HG03135 (cell line): ENCODE results near the gene KRT6C.
"Not testable (repeated sequence)": the region's sequence is repeated elsewhere in the genome, so short reads cannot be mapped to it uniquely, and the experiment has no call there.

Experiments
- ATAC-seq: cut with Tn5 transposase; IDR thresholded peaks from one replicate; pipeline ENCODE4 v1.9.1; 2021; ENCODE audit warnings: mild to moderate bottlenecking, moderate library complexity; ENCODE audit not compliant: unreplicated experiment

Gene KRT6C

GRCh38 chr12:52500574-52500973, 27.0 kb upstream of the KRT6C start:
- ATAC-seq, result not testable (repeated sequence)

DNA sequence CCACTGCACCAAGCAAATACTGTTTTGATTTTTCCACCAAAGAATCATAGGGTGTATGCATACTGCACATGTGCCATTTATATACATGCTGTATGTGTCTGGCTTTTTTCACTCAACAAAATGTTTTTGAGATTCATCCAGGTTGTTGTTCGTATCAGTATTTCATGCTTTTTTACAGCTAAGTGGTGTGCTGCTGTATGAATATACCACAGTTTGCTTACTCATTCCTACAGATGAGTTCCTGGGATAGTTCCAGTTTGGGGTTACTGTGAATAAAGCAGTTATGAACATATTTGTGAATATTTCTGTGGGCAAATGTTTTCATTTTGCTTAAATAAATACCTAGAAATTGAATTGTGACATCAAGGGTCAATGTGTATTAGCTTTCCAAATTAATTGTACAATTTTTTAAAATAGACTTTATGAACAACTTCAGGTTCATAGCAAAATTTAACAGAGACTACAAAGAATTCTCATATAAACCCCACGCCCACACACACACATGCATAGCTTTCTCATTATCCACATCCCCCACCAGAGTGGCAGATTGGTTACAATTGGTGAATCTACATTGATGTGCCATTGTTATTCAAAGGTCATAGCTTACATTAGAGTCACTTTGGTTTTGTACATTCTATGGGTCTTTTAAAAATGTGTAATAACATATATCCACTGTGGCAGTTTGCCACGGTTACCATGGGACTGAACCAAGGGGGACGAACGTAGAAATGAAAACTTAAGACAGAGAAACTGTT, 26.4 kb upstream of the KRT6C start:
- no peak for ATAC-seq

GRCh38 chr12:52498946-52499345, 25.3 kb upstream of the KRT6C start:
- no peak for ATAC-seq

GRCh38 chr12:52497975-52498374, 24.4 kb upstream of the KRT6C start:
- no peak for ATAC-seq

DNA sequence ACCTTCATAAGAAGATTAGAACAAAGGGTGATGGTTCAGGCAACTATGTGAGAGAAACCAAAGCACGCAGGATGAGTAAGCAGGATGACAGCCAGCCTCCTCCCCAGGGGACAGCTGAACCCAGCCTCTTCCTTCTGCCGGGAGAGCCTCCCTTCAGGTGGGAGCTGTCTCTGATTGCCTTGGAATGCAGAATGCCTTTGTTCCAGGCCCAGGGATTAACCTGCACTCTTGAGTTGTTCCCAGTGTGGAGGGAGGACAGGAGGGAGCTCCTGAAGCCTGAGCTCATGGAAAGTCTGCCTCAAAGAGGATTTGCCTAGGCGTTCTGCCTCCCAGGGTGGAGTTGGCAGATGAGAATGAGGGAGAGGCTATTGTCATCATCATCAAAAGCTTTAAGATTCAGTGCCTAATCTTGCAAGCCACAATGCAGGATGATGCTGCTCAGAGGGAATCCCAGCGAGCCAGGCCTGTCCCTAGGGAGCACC, 23.0 kb upstream of the KRT6C start:
- no peak for ATAC-seq

- ATAC-seq, result no peak
These were observed 22.4 kb upstream of the KRT6C start for GRCh38 chr12:52496054-52496453.

DNA sequence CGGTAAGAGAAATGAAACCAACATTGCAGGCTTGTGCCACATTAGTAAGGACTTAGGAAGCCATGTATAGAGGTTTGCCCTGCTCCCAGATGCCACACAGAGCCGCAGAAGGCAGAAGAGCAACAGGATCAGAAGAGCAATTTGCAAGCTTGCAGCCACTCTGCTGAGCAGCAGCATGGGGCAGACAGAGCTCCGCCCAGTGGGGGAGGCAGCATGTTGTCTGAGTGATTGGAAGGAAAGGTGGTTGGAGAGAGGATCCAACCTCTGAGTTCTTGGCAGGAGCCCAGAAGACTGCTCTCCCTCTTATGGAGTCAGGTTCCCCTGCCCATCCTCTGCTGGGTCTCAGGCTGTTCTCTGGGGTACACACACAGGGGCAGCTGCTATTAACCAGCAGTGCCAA, 21.8 kb upstream of the KRT6C start:
- ATAC-seq, result no peak

DNA sequence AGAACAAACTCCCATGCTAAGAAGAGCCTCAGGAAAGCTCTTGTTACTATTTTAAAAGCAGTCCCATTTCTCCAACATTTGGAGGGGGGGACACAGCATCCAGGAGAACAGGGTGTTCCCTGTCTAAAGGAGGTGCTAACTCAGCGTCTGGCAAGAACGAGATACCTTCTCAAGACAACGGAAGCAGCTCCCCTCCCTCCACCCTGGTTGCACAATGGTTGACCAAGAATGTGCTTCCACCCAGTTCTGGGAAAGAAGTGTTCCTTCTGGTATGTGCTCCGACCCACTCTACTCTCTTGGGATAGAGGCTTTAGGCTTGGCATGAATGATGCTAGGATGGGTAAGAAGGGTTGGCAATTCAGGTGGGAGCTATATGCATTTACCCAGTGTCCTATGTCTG, 20.9 kb upstream of the KRT6C start:
- no peak for ATAC-seq

DNA sequence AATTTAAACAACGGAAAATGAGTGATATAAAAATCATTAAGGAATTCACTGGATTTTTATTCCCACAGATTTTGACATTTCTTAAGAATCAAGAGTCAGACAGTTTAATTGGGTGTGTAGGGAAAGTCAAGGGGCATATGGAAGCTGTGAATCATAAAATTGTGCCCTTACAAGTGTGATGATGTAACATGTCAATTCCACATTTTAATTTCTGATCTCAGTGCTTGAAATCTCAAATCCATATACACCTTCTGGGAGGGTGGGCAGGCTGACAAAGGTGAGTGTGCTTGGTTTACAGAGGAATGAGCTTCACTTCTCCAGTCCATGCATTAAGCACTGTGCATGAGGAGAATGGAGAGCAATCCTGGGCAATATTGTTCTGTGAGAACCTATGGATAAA, 20.5 kb upstream of the KRT6C start:
- no peak for ATAC-seq

DNA sequence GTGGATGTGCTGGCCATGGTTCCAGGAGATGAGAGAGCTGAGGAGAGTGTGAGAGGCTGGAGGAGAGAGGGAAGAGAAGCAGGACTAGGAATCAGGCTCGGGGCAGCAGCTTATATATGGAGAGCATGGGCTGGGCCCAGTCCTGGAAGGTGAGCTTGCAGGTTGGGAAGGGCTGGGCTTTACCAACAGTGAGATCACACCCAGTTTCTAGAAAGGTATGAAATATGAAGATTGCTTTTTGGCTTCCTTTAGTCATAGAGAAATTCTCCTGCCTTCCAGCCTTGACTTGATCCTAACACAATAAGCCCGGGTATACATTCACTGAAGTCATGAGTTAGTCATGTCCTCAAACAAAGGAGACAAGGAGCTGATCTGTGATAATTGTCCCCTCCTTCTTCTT, 19.6 kb upstream of the KRT6C start, which contains the start of gene KRT6A:
KRT6A (minus strand) TSS at position 86 of the 400 bp plus-strand sequence; CDS start at position 17, 69 bp downstream.
- no peak for ATAC-seq

DNA sequence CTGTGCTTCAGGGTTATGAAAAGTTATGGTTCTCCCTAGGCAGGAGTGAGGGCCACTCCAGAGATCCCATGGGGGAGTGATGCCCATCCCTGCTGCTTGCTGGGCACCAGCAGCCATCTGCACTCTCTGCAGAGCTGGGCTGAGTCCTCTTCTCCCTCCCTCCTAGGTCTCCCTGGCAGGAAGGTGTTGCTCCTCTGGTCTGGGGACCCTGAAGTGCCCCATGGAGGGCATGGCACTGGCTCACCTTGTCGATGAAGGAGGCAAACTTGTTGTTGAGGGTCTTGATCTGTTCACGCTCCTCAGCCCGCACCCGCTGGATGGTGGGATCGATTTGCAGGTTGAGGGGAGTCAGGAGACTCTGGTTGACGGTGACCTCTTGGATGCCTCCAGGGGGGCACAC, 18.8 kb upstream of the KRT6C start:
- not testable (repeated sequence) for ATAC-seq

DNA sequence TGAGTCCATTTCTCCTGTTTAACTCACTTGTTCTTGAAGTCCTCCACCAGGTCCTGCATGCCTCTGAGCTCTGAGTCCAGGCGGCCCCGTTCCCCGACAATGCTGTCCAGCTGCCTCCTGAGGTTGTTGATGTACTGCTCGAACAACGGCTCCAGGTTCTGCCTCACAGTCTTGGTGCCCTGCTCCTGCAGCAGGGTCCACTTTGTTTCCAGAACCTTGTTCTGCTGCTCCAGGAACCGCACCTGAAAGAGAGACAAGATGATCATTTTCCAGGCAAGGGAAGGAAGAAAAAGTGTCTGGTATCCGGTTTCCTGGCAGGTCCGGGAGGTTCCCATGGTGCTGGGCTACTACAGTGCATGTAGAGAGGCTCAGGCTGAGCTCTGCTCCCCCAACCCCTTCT, 17.9 kb upstream of the KRT6C start:
- not testable (repeated sequence) for ATAC-seq

DNA sequence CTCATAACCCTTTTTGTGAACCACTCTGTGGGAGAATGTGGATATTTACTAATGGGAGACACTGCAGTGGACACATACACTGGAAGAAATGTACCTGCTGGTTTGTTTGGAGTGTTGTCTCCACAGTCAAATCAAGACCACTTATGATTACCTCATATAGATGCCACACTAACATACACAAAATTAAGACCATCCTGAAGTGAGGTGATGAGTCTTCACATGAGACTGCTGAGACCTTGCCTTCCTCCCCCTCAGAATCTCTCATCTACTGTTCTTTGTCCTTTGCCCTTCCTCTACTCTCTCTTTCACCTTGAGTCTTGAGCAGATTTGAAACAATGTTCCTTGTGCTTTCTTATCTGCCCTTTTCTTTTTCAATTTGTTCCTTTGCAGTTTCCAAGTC, 15.1 kb upstream of the KRT6C start:
- no peak for ATAC-seq

GRCh38 chr12:52487744-52488443, 14.3 kb upstream of the KRT6C start:
- ATAC-seq, result not testable (repeated sequence)

DNA sequence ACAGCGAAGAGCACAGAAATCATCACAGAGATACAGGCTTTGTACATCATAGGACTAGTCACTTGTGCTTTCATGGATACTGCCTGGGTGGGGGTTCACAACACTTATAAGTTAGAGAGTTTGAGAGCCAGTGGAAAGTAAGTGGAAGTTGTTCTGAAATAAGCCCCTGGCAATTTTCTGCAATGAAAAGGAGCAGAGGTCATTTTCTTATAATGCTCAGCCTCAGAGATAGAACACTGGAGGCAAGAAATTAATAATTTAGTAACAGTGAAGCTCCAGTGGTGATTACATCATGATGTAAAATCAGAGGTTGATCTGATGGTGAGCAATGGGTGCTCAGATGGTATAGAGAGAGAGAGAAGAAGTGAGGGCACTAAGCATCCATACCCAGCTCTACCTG, 13.6 kb upstream of the KRT6C start:
- ATAC-seq, result no peak

GRCh38 chr12:52486166-52487105, 12.8 kb upstream of the KRT6C start:
- no peak for ATAC-seq

GRCh38 chr12:52480073-52480472, 6.5 kb upstream of the KRT6C start:
- ATAC-seq, result no peak

DNA sequence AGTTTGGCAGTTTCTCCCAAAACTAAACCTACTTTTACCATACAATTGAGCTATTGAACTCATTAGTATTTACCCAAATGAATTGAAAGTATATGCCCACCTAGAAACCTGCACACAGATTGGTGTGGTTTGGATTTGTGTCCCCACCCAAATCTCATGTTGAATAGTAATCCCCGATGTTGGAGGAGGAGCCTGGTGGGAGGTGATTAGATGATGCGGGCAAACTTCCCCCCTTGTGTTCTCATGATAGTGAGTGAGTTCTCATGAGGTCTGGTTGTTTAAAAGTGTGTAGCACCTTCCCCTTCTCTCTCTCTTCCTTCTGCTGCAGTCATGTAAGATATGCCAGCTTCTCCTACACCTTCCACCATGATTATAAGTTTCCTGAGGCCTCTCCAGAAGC, 4.0 kb upstream of the KRT6C start:
- ATAC-seq, result no peak

DNA sequence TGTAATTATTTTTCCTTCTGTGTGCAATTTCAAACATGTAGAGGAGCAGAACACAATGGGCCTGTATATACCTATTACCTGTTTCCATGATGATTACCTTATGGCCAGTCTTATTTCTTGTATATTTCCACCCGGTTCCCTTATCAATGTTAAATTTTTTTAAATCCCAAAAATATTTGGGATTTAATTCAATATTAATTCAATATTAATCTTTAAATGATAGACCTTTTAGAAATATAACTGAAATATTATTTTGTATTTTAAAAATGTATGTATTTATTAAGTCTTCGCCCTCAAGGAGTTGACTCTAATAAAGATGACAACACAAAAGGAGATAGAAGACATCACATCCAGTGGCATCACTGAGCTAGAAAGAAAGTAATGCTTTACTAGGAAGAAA, 607 bp upstream of the KRT6C start:
- no peak for ATAC-seq

- no peak for ATAC-seq
These were observed 3.8 kb downstream of the KRT6C start for GRCh38 chr12:52469853-52470252.

DNA sequence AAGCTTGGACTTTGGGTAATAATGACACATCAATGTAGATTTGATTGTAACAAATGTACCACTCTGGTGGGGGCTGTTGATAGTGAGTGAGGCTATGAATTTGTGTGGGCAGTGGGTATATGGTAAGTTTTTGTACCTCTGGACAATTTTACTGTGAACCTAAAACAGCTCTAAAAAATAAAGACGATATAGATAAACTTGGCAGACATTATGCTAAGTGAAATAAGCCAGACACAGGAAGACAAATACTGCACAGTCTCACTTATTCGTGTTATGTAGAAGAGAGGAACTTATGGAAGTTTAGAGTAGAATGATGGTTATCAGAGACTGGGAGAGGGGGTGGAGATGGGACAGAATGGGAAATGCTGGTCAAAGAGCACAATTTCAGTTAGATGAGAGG, 8.7 kb downstream of the KRT6C start:
- no peak for ATAC-seq
